BE2C (cell line): Measurements from ENCODE around the gene TTN.

ENCODE experiments used
- DNase-seq: peaks from one replicate; pipeline ENCODE4 v3.0.0-alpha.2; 2020
- H3K27me3 ChIP-seq: fragments of 250-450 bp; sonication (Bioruptor Pico); 2 replicates; pipeline ENCODE4 v1.5.1; 2020; ENCODE audit warnings: mild to moderate bottlenecking
- H3K36me3 ChIP-seq: fragments of 250-450 bp; sonication (Bioruptor Pico); 2 replicates; pipeline ENCODE4 v1.5.1; 2020; ENCODE audit warnings: mild to moderate bottlenecking
- H3K4me1 ChIP-seq: fragments of 250-450 bp; sonication (Bioruptor Pico); 2 replicates; pipeline ENCODE4 v1.5.1; 2020
- H3K4me3 ChIP-seq: 2 replicates; pipeline ENCODE4 v1.5.1; 2011; ENCODE audit warnings: low read depth, low read length
- H3K9me3 ChIP-seq: fragments of 250-450 bp; sonication (Bioruptor Pico); 2 replicates; pipeline ENCODE4 v1.5.1; 2020
- TF ChIP-seq, protein P1 (sequence below): IDR thresholded peaks from 2 replicates; pipeline ENCODE4 v1.5.1; 2012; ENCODE audit warnings: mild to moderate bottlenecking, low read depth, low read length

TTN gene

DNA sequence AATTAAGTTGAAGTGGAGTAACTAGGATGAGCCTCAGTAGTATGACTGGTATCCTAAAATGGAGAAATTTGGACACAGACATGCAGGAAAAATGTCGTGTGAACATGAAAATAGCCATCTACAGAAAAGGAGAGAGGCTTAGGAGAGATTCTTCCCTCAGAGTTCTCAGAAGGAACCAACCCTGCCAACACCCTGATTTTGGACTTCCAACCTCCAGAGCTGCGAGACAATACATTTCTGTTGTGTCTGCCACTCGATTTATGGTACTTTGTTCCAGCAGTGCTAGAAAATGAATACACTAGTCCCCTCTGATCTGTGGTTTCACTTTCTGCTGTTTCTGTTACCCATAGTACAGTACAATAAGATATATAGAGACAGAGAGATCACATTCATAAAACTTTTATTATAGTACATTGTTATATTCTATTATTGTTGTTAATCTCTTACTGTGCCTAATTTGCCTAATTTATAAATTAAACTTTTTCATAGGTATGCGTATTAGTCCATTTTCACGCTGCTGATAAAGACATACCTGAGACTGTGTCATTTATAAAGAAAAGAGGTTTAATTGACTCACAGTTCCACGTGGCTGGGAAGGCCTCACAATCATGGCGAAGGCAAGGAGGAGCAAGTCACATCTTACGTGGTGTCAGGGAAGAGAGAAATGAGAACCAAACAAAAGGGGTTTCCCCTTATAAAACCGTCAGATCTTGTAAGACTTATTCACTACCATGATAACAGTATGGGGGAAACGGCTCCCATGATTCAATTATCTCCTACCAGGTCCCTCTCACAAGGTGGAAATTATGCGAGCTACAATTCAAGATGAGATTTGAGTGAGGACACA lies 285.7 kb downstream of the TTN start:
- H3K27me3 ChIP-seq: no peaks in the 10 kb centered on the region
- no peaks in the 10 kb centered on the region for H3K9me3 ChIP-seq
- no peaks in the 10 kb centered on the region for H3K4me1 ChIP-seq
- TF ChIP-seq, protein P1, sequence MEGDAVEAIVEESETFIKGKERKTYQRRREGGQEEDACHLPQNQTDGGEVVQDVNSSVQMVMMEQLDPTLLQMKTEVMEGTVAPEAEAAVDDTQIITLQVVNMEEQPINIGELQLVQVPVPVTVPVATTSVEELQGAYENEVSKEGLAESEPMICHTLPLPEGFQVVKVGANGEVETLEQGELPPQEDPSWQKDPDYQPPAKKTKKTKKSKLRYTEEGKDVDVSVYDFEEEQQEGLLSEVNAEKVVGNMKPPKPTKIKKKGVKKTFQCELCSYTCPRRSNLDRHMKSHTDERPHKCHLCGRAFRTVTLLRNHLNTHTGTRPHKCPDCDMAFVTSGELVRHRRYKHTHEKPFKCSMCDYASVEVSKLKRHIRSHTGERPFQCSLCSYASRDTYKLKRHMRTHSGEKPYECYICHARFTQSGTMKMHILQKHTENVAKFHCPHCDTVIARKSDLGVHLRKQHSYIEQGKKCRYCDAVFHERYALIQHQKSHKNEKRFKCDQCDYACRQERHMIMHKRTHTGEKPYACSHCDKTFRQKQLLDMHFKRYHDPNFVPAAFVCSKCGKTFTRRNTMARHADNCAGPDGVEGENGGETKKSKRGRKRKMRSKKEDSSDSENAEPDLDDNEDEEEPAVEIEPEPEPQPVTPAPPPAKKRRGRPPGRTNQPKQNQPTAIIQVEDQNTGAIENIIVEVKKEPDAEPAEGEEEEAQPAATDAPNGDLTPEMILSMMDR: no peak
- no peaks in the 10 kb centered on the region for H3K36me3 ChIP-seq
- no peak overlapping the region for H3K4me3 ChIP-seq
- DNase-seq: no peak

DNA sequence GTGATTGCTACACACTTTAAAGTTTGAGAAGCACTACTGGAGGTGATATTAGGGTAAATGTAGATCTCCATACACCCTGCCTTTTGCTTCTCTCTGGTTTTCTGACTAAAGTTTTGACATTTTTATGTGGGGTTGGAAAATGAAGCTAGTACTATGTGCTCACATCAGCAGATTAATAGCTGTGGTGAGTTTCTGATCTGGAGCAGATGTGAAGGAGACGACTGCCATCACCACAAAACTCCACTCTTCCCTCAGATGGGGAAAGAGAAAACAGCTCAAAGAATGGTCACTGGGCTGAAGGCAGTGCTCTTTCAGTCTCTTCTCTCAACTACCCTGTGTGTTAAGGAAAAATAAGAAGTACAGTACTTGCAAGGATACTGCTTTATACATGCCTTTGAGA lies 289.7 kb downstream of the TTN start:
- Histone ChIP-seq H3K36me3 (no peaks in the 10 kb centered on the region), H3K4me1 (no peaks in the 10 kb centered on the region), H3K4me3 (no peak overlapping the region), H3K9me3 (no peaks in the 10 kb centered on the region), H3K27me3 (no peaks in the 10 kb centered on the region)
- TF ChIP-seq, protein P1: no peak
- DNase-seq: no peak

DNA sequence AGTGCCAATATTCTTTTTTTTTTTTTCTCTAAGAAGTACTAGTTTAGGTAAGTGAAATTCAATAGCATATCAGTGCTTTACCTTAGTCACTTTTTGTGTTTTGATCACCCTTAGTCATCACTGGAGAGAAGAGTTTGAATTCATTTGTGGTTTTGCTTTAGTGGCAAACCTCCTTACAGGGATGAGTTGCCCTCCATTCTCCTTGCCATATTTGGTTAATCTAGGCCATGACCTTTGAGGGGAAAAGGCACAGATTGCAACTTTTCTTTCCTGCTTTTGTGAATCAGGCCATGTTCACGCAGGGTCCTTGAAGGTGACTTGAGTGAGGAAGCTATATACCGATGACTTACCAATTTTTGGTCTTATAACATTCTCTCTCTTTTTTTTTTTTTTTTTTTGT lies 292.6 kb downstream of the TTN start:
- no peaks in the 10 kb centered on the region for H3K36me3 ChIP-seq
- DNase-seq: no peak
- TF ChIP-seq, protein P1: no peak
- no peaks in the 10 kb centered on the region for H3K27me3 ChIP-seq
- H3K4me1 ChIP-seq: no peaks in the 10 kb centered on the region
- H3K4me3 ChIP-seq: no peak overlapping the region
- no peaks in the 10 kb centered on the region for H3K9me3 ChIP-seq

DNA sequence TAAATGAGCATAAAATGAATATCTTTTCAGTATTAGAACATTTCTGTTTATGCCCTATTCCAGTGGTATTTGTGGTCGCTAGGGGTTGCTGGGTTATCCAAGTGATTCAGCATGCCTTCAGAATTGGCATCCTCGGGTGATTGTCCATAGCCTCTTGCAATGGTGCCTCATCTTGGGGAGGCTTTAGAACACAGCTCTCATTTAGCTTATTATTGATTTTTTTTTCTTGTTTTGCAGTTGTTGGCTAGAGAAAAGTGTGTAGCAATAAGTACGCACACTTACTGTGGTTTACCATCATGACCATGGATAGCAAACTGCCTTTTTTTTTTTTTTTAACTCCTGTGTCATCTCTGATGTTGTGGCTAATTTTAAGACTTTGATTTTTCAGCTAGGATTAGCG lies 293.3 kb downstream of the TTN start:
- no peaks in the 10 kb centered on the region for H3K36me3 ChIP-seq
- TF ChIP-seq, protein P1: no peak
- DNase-seq: no peak
- no peaks in the 10 kb centered on the region for H3K4me1 ChIP-seq
- no peak overlapping the region for H3K4me3 ChIP-seq
- no peaks in the 10 kb centered on the region for H3K27me3 ChIP-seq
- H3K9me3 ChIP-seq: no peaks in the 10 kb centered on the region

DNA sequence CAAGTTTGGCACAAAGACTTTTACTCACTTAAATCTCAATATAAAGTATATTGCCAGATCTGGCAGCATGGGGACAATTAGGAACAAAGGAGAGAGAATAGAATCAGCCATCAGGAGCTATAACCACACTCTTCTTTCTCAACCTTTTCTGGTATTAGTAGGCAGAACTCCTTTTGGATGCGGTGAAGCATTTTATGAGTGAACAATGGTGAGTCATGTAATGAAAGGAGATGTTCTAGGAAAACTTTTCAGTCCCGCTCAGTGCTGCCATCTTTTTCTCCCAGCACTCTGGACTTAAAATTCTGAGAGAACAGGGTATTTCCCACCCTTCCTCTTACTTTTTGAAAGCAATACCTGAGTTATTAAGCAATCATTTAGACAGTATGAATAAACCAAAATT lies 294.7 kb downstream of the TTN start:
- TF ChIP-seq, protein P1: no peak
- Histone ChIP-seq H3K4me1 (no peaks in the 10 kb centered on the region), H3K4me3 (no peak overlapping the region), H3K9me3 (no peaks in the 10 kb centered on the region), H3K36me3 (no peaks in the 10 kb centered on the region), H3K27me3 (no peaks in the 10 kb centered on the region)
- no peak for DNase-seq

DNA sequence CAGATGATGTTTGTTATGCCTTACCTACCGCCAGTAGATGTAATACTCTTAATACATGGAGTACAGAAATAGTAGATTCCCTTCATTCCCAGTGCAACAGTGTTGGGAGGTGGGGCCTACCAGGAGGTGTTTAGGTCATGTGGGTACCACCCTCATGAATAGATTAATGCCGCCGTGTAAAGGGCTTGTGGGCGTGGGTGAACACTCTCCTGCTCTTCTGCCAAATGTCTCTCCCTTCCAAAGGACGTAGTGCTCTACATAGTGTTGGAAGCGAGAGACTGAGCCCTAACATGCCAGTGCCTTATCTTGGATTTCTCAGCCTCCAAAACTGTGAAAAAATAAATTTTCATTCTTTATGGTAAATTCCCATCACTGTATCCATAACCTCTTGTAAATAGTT lies 296.8 kb downstream of the TTN start:
- TF ChIP-seq, protein P1: no peak
- H3K4me1 ChIP-seq: no peaks in the 10 kb centered on the region
- no peaks in the 10 kb centered on the region for H3K9me3 ChIP-seq
- H3K27me3 ChIP-seq: no peaks in the 10 kb centered on the region
- DNase-seq: no peak
- no peak overlapping the region for H3K4me3 ChIP-seq
- no peaks in the 10 kb centered on the region for H3K36me3 ChIP-seq
